Fibroblast of mammary gland (primary cell): ENCODE data around the gene DGCR8.

Experiments
- DNase-seq: peaks from one replicate; pipeline ENCODE4 v3.0.0-alpha.2; 2010; ENCODE audit warnings: low read depth
- H3K4me3 ChIP-seq: 2 replicates; pipeline ENCODE4 v1.5.1; 2011; ENCODE audit warnings: low read depth, mild to moderate bottlenecking, low read length, moderate library complexity; ENCODE audit not compliant: control insufficient read depth
- TF ChIP-seq, protein P1 (sequence below): conservative IDR thresholded peaks from 2 replicates; pipeline ENCODE4 v1.5.1; 2011; ENCODE audit warnings: low read depth, low read length, inconsistent platforms; ENCODE audit not compliant: control insufficient read depth, insufficient read depth

Gene DGCR8

DNA sequence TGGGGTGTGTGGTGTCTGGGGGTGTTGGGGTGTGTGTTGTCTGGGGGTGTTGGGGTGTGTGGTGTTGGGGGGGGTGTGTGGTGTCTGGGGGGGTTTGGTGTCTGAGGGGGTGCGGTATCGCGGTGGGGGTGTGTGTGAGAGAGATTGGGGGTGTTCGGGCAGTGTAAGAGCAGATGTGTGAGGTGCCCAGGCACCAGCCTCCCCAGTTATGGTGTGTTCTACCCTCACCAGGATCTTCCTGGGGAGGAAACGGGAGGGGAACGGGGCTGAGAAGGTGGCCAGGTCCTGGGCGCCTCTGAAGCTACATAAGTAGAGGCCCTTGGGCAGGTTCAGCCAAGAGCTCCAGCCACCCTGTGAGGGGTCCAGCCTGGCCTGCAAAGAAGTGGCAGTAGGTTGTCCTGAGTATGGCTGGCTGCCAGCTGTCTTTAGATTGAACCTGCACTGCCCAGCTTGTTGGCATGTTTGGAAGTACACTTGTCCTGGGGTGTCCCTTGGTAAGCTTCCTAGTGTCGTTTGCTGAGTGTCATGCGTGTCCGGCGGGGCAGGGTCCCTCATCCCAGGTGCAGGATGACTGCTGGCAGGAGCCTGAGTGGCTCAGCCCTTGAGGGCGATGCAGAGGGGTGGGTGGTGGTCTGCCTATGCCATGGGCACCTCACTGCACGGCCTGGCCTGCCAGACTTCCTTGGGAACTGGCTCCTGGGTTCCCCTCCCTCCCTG is 43.5 kb downstream of the DGCR8 start:
- TF ChIP-seq, protein P1, sequence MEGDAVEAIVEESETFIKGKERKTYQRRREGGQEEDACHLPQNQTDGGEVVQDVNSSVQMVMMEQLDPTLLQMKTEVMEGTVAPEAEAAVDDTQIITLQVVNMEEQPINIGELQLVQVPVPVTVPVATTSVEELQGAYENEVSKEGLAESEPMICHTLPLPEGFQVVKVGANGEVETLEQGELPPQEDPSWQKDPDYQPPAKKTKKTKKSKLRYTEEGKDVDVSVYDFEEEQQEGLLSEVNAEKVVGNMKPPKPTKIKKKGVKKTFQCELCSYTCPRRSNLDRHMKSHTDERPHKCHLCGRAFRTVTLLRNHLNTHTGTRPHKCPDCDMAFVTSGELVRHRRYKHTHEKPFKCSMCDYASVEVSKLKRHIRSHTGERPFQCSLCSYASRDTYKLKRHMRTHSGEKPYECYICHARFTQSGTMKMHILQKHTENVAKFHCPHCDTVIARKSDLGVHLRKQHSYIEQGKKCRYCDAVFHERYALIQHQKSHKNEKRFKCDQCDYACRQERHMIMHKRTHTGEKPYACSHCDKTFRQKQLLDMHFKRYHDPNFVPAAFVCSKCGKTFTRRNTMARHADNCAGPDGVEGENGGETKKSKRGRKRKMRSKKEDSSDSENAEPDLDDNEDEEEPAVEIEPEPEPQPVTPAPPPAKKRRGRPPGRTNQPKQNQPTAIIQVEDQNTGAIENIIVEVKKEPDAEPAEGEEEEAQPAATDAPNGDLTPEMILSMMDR, result no peak
- H3K4me3 ChIP-seq, result no peak overlapping the region
- no peak for DNase-seq

DNA sequence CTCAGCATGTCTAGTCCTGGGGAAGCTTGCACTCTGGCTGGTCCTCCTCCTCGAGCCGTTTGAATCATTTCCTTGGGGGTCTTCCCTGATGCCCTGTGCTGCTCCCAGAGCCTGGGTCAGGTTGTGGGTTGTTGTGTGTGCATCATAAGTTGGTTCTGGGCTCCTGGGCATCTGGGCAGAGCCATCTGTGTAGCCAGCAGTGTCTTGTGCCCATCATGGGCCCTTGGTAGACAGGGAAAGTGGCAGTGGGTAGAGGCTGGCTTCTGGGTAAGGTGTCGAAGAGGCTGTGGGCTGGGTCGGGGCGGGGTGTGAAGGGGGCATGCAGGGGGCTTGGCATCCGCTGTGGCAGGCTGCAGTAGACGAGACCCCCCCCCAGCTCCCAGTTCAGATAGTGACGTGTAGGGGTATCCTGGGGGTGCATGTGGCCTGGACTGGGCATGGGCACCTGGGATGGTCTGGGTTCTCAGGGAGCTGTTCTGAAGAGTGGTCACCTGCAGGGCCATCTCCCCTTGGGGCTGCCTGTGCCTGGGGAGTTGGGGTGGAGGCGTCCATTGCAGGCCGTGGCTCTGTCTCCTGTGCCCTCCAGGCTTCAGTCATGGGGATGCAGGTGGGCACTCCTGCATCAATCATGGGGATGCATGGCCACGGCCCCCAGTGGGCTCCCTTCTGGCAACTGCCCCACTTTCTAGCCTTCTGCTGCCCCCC is 44.2 kb downstream of the DGCR8 start:
- DNase-seq, result no peak
- no peak overlapping the region for H3K4me3 ChIP-seq
- TF ChIP-seq, protein P1, result no peak

DNA sequence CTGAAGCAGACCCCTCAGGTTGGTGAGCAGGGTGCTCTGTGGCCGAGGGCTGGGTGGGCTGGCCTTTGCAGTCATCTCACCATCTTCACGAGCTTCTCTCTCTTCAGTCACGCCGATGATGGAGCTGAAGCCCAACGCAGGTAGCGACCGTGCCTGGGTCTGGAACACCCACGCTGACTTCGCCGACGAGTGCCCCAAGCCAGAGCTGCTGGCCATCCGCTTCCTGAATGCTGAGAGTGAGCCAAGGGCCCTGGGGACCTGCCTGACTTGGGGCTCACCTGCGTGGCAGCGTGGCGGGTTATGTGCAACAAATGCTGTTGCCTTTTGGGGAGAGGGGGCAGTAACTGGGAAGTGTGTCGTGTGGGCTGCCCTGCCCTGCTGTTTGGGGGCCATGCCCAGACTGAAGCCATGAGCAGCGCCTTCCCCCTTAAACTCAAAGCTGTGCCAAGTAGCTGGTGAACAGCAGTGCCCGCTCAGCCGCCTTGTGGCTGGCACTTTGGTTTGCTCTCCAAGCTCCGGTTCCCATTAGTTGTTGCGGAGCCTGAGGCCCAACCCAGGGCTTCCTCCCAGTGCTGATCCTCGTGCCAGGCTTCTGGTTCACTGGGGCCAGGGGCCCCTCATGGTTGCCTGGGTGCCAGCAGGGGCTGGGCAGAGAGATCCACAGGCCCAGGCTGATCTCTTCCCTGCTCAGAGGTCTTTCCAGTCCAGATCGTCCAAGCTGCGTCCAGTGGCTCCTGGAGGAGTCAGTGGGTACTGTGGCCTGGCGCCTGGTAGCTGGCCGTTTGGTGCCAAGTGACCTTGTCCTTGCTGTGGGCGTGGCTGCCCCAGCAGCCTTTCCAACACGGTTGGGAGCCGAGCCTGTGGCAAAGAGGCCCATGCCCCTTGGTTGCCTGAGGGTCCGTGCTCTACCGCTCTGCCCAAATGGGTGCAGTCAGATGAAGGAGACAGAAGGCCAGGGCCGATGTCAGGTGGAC is 45.4 kb downstream of the DGCR8 start:
- H3K4me3 ChIP-seq, result no peak overlapping the region
- DNase-seq, result no peak
- TF ChIP-seq, protein P1, result no peak

DNA sequence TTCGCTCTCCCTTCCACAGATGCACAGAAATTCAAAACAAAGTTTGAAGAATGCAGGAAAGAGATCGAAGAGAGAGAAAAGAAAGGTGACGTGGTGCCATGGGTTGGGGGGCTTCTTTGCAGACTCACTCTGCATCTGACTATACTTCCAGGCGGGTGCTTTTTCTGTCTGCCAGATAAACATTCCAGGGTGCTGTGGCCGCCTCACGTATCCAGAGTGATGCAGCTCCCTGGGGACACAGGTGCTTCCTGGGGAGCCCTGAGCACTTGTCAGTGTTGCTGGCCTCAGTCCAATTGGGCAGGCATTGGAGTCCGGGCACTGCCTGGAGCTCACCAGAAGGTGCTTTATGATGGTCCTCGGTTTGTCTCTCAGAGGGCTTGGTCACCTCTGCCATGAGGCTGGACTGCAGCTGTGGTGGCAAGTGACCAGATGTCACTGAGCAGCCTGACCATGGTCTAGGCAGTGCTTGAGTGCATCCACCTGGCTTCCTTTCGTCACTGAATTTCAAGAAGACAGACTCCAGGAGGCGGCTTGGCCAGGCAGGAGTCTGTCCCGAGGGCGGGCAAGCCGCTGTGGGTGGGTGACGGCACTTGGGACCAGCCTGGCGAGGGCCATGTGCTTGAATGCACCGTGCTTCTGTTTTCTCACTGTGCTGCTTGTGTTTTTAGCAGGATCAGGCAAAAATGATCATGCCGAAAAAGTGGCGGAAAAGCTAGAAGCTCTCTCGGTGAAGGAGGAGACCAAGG is 46.4 kb downstream of the DGCR8 start:
- DNase-seq, result no peak
- no peak overlapping the region for H3K4me3 ChIP-seq
- TF ChIP-seq, protein P1, result no peak

DNA sequence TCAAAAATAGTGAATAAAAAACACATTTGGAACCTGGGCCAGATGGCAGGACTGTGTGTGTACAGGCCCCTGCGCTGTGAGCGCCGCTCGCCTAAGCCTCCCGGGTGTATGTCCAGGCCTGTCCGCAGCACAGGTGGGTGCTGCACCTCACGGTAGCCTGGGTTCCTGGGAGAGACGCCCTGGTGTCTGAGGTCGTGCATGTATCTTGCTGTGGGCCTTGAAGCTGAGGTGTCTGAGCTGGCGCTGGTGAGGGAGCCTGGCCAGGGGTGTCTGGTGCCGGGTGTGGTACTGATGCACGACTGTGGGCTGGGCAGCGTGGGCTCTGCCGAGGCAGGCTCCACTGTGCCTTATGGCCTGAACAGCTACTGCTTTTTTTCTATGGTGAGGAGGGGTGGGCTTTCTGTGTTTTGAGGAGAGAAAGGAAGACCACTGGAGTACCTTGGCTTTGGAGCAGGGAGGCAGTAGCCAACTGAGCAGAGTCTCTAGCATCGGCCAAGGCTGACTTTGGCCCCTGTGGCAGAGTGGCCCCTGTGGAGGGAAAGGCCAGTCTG is 47.4 kb downstream of the DGCR8 start:
- TF ChIP-seq, protein P1, result no peak
- H3K4me3 ChIP-seq, result no peak overlapping the region
- no peak for DNase-seq
